ENCODE data around the gene MPC1.

The MPC1 gene

GRCh38 chr6:166366921-166367320 lies 15.8 kb downstream of the MPC1 start:
- no peaks in the 10 kb centered on the region for H3K27me3 ChIP-seq (ENCODE audit: control insufficient read depth, low read length)
- no peaks in the 10 kb centered on the region for H3K79me2 ChIP-seq (ENCODE audit: control insufficient read depth, low read length)
- TF ChIP-seq CTCF (IDR thresholded peaks at IDR 0.05; ENCODE audit: low read depth, low read length, poor library complexity, severe bottlenecking) (no peak), EZH2phosphoT487 (IDR thresholded peaks at IDR 0.05; ENCODE audit: borderline replicate concordance, low read length) (no peak)
- no peaks in the 10 kb centered on the region for H3K4me1 ChIP-seq (ENCODE audit: control insufficient read depth, low read length)
- no peak overlapping the region for H3K27ac ChIP-seq (ENCODE audit: low read depth, low read length)
- no peaks in the 10 kb centered on the region for H3K9me2 ChIP-seq (replicated peaks; ENCODE audit: control insufficient read depth, low read length)
- 0 out of 2 replicates have a peak, but pooled peaks cover 2% of the 10 kb centered on the region for H3F3A ChIP-seq (ENCODE audit: control insufficient read depth, insufficient read depth)
- no peaks in the 10 kb centered on the region for H4K20me1 ChIP-seq (ENCODE audit: control insufficient read depth, insufficient read depth, low read depth, low read length)
- H3K4me3 ChIP-seq (ENCODE audit: low read length): no peak overlapping the region
- no peak overlapping the region for H3K4me2 ChIP-seq (ENCODE audit: low read length)
- H3K36me3 ChIP-seq (ENCODE audit: control insufficient read depth, low read length): peaks cover 15% of the 10 kb centered on the region
- H3K9me3 ChIP-seq (ENCODE audit: control insufficient read depth, insufficient read depth, low read length): no peaks in the 10 kb centered on the region

- TF ChIP-seq CTCF (IDR thresholded peaks at IDR 0.05; ENCODE audit: low read depth, low read length, poor library complexity, severe bottlenecking) (no peak), EZH2phosphoT487 (IDR thresholded peaks at IDR 0.05; ENCODE audit: borderline replicate concordance, low read length) (no peak)
- H3K27me3 ChIP-seq (ENCODE audit: control insufficient read depth, low read length): no peaks in the 10 kb centered on the region
- H3K4me2 ChIP-seq (ENCODE audit: low read length): no peak overlapping the region
- 0 out of 2 replicates have a peak, but pooled peaks cover 2% of the 10 kb centered on the region for H3F3A ChIP-seq (ENCODE audit: control insufficient read depth, insufficient read depth)
- H3K4me1 ChIP-seq (ENCODE audit: control insufficient read depth, low read length): no peaks in the 10 kb centered on the region
- H3K9me3 ChIP-seq (ENCODE audit: control insufficient read depth, insufficient read depth, low read length): no peaks in the 10 kb centered on the region
- H4K20me1 ChIP-seq (ENCODE audit: control insufficient read depth, insufficient read depth, low read depth, low read length): no peaks in the 10 kb centered on the region
- no peaks in the 10 kb centered on the region for H3K79me2 ChIP-seq (ENCODE audit: control insufficient read depth, low read length)
- no peak overlapping the region for H3K4me3 ChIP-seq (ENCODE audit: low read length)
- H3K36me3 ChIP-seq (ENCODE audit: control insufficient read depth, low read length): peaks cover 15% of the 10 kb centered on the region
- H3K27ac ChIP-seq (ENCODE audit: low read depth, low read length): no peak overlapping the region
- H3K9me2 ChIP-seq (replicated peaks; ENCODE audit: control insufficient read depth, low read length): no peaks in the 10 kb centered on the region
These were observed 16.9 kb downstream of the MPC1 start for GRCh38 chr6:166365806-166366205.

- Histone ChIP-seq H3K4me2 (ENCODE audit: low read length) (no peak overlapping the region), H3K27ac (ENCODE audit: low read depth, low read length) (no peak overlapping the region), H4K20me1 (ENCODE audit: control insufficient read depth, insufficient read depth, low read depth, low read length) (no peaks in the 10 kb centered on the region), H3K27me3 (ENCODE audit: control insufficient read depth, low read length) (no peaks in the 10 kb centered on the region), H3K9me3 (ENCODE audit: control insufficient read depth, insufficient read depth, low read length) (no peaks in the 10 kb centered on the region), H3K36me3 (ENCODE audit: control insufficient read depth, low read length) (peaks cover 15% of the 10 kb centered on the region), H3K4me3 (ENCODE audit: low read length) (no peak overlapping the region), H3F3A (ENCODE audit: control insufficient read depth, insufficient read depth) (0 out of 2 replicates have a peak, but pooled peaks cover under 1% of the 10 kb centered on the region), H3K4me1 (ENCODE audit: control insufficient read depth, low read length) (no peaks in the 10 kb centered on the region), H3K9me2 (replicated peaks; ENCODE audit: control insufficient read depth, low read length) (no peaks in the 10 kb centered on the region), H3K79me2 (ENCODE audit: control insufficient read depth, low read length) (no peaks in the 10 kb centered on the region)
- TF ChIP-seq EZH2phosphoT487 (IDR thresholded peaks at IDR 0.05; ENCODE audit: borderline replicate concordance, low read length) (no peak), CTCF (IDR thresholded peaks at IDR 0.05; ENCODE audit: low read depth, low read length, poor library complexity, severe bottlenecking) (no peak)
These were observed 17.5 kb downstream of the MPC1 start for GRCh38 chr6:166365221-166365620.
